Body of pancreas (tissue), 4 donors: Measurements from ENCODE around the gene NUP214.

Experiments used
- POLR2A ChIP-seq, 3 donors: fragments of 450-650 bp; IDR thresholded peaks; one replicate each; pipeline ENCODE4 v1.6.1; 2016; ENCODE audit warnings: antibody characterized with exemption in 3 of 3, mild to moderate bottlenecking in 2 of 3
- TF ChIP-seq, protein P1 (sequence below), 7 experiments: fragments of 450-650 bp in 4 of 7; fragments of 200-600 bp in 3 of 7; sonication (generic) in 3 of 7; IDR thresholded peaks; one replicate each; pipeline ENCODE4 v1.5.1; 2016 to 2019; ENCODE audit warnings: antibody characterized with exemption in 7 of 7

DNA sequence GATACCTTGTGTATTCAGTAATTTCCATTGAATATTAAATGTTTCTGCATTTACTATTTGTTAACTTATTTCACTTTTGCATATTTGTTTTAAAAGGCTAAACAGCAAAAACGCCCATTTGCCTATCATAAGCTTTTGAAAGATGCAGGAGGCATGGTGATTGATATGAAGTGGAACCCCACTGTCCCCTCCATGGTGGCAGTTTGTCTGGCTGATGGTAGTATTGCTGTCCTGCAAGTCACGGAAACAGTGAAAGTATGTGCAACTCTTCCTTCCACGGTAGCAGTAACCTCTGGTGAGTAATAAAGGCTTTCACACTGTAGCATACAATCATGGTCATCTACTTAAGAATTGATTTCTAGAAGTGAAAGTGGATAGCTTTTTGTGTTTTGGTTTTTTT lies 3.8 kb downstream of the NUP214 start:
- TF ChIP-seq, protein P1, sequence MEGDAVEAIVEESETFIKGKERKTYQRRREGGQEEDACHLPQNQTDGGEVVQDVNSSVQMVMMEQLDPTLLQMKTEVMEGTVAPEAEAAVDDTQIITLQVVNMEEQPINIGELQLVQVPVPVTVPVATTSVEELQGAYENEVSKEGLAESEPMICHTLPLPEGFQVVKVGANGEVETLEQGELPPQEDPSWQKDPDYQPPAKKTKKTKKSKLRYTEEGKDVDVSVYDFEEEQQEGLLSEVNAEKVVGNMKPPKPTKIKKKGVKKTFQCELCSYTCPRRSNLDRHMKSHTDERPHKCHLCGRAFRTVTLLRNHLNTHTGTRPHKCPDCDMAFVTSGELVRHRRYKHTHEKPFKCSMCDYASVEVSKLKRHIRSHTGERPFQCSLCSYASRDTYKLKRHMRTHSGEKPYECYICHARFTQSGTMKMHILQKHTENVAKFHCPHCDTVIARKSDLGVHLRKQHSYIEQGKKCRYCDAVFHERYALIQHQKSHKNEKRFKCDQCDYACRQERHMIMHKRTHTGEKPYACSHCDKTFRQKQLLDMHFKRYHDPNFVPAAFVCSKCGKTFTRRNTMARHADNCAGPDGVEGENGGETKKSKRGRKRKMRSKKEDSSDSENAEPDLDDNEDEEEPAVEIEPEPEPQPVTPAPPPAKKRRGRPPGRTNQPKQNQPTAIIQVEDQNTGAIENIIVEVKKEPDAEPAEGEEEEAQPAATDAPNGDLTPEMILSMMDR (IDR thresholded peaks at IDR 0.05) = no peak
- TF ChIP-seq POLR2A (IDR thresholded peaks at IDR 0.05) = no peak
